Right lobe of liver (tissue), 6 donors: ENCODE results near the gene DHRSX. TPM values are rescaled to one million over a fixed set of nuclear protein-coding genes. Genes with fewer than 3 reads are reported as not detected.

Experiments used
- ATAC-seq, 4 donors: fragments of 200-7000 bp; cut with Tn5 transposase; one replicate each; pipeline ENCODE4 v1.9.1; 2020; ENCODE audit warnings: mild to moderate bottlenecking in 4 of 4, moderate library complexity in 4 of 4
- DNase-seq, 3 donors: peaks; one replicate each; pipeline ENCODE4 v3.0.0-alpha.2; 2020
- H3K27ac ChIP-seq, 3 donors: fragments of 200-600 bp; one replicate each; pipeline ENCODE4 v1.8.0; 2022
- H3K27me3 ChIP-seq, 2 donors: fragments of 200-600 bp; one replicate each; pipeline ENCODE4 v1.8.0; 2022
- H3K36me3 ChIP-seq, 4 donors: fragments of 200-600 bp; sonication (generic) in 1 of 4; one replicate each; pipeline versions ENCODE4 v1.5.1 to v1.8.0; 2017 to 2022; ENCODE audit warnings: control low read depth in 1 of 4
- H3K4me1 ChIP-seq, 4 donors: fragments of 200-600 bp; sonication (generic) in 1 of 4; one replicate each; pipeline versions ENCODE4 v1.5.1 to v1.8.0; 2017 to 2022; ENCODE audit warnings: control low read depth in 1 of 4
- H3K4me3 ChIP-seq, 3 donors: fragments of 200-600 bp; one replicate each; pipeline ENCODE4 v1.8.0; 2022
- H3K9me3 ChIP-seq, 4 donors: fragments of 200-600 bp; sonication (generic) in 1 of 4; one replicate each; pipeline versions ENCODE4 v1.5.1 to v1.8.0; 2017 to 2022; ENCODE audit warnings: control low read depth in 1 of 4
- CTCF ChIP-seq, 4 donors: fragments of 200-600 bp in 3 of 4; fragments of 450-650 bp in 1 of 4; IDR thresholded peaks; one replicate each; pipeline versions ENCODE4 v1.5.1 to v1.8.0; 2016 to 2022; ENCODE audit warnings: antibody characterized with exemption in 4 of 4, mild to moderate bottlenecking in 2 of 4
- POLR2A ChIP-seq: fragments of 450-650 bp; IDR thresholded peaks from one replicate; pipeline ENCODE4 v1.6.1; 2017; ENCODE audit warnings: antibody characterized with exemption, mild to moderate bottlenecking
- WGBS: methylation state at CpG from one replicate; pipeline ENCODE4 v1.1.6; 2018; ENCODE audit warnings: low coverage, low lambda C conversion rate; ENCODE audit not compliant: insufficient coverage; ENCODE audit errors: missing lambda C conversion rate; 5-methylcytosine and 5-hydroxymethylcytosine counted together
- intact Hi-C, 2 donors: fragments of 100-400 bp; cut with DNase I; formaldehyde crosslinking; loops; one replicate each; pipeline versions ENCODE4 v1.11.2 to v1.14.1; 2022
- total RNA-seq, 6 experiments: library from RNA; depleted of rRNA in 2 of 6; stranded (reverse); fragments of >200 nt in 2 of 6; fragmentation: NEBNext Ultra II Directional in 3 of 6; extraction: Animal tissue kit (Norgen Biotek cat#: 25700) in 3 of 6; gene quantifications; one replicate each; pipeline versions ENCODE4 v1.1.0 to v1.2.4, GENCODE V29; 2016 to 2023
- donor health status: DM: no; HTN: yes; CAD: no.
- donor health status: DM: no; HTN: no; CAD: no.
- donor health status: DM: no; HTN: no; CAD: no.
- donor health status: DM: no; HTN: yes; CAD: no.
- donor health status: DM: no; HTN: yes; CAD: no.

Gene DHRSX
- total RNA-seq, 6 experiments from 2014 or later: 15.6 to 34.5 (median 29.0) TPM

DNA sequence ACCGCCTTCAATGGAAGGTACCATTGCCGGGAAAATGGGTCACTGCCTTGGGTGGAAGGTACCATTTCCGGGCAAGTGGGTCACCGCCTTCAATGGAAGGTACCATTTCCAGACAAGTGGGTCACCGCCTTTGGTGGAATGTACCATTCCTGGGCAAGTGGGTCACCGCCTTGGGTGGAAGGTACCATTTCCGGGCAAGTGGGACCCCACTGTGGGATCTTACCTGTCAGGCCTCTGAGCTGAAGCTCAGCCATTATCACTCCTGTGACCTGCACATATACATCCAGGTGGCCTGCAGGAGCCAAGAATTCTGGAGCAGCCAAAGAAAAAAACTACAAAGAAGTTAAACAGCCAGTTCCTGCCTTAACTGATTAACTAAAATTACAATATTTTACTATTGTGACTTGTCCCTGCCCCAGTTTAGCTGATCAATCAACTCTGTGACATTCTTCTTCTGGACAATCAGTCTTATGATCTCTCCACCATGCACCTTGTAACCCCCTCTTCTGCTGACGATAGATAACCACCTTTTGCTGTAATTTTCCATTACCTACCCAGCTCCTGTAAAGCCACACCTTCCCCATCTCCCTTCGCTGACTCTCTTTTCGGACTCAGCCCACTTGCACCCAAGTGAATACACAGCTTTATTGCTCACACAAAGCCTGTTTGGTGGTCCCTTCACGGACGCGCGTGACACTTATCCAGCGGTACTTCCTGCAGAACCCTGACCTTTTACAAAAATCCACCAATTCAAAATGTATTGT, 313.2 kb downstream of the DHRSX start:
- Histone ChIP-seq H3K27me3 (no peaks in the 10 kb centered on the region), H3K36me3 (no peaks in the 10 kb centered on the region), H3K4me1 (no peaks in the 10 kb centered on the region), H3K4me3 (no peak overlapping the region), H3K27ac (no peak overlapping the region), H3K9me3 (no peaks in the 10 kb centered on the region)
- ATAC-seq (no peak), DNase-seq (no peak)
- TF ChIP-seq POLR2A (no peak), CTCF (IDR thresholded peaks at IDR 0.05) (no peak)
- 94% methylated on average over 8 of the region's 15 CpGs for WGBS
- intact Hi-C loops: no loop called here

DNA sequence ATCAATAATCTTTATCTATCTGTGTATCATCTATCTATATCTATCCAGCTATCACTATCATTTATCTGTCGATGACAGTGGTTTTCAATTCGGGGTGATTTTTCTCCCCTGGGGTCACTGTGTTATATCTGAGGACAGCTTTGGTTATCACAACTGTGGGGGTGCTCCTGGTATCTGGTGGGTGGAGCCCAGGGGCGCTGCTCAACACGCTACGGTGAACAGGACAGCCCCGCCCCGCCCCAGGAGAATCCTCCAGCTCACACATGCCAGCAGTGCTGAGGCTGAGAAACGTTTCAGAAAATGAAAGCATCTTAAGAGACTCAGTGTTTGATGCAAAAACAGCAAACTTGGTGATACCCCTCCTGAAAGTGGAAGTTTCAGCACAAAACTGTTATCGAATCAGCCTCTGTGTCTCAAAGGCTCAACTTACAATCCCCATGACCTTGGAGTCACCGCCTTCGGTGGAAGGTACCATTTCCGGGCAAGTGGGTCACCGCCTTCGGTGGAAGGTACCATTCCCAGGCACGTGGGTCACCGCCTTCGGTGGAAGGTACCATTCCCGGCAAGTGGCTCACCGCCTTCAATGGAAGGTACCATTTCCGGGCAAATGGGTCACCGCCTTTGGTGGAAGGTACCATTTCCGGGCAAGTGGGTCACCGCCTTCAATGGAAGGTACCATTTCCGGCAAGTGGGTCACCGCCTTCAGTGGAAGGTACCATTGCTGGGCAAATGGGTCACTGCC, 315.3 kb downstream of the DHRSX start:
- Histone ChIP-seq H3K27ac (no peak overlapping the region), H3K9me3 (no peaks in the 10 kb centered on the region), H3K27me3 (no peaks in the 10 kb centered on the region), H3K4me1 (no peaks in the 10 kb centered on the region), H3K4me3 (no peak overlapping the region), H3K36me3 (no peaks in the 10 kb centered on the region)
- WGBS: 90% methylated on average over 12 of the region's 25 CpGs
- TF ChIP-seq CTCF (IDR thresholded peaks at IDR 0.05) (no peak), POLR2A (no peak)
- no peak for ATAC-seq
- no peak for DNase-seq
- intact Hi-C loops: no loop called here

DNA sequence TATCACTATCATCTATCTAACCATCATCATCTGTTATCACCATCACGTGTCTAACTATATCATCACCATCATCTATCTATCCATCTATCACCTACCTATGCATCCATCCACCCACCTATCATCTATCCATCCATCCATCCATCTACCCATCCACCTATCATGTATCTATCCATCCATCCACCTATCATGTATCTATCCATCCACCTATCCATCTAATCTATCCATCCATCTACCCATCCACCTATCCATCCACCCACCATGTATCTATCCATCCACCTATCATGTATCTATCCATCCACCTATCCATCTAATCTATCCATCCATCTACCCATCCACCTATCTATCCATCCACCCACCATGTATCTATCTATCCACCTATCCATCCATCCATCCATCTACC, 316.7 kb downstream of the DHRSX start:
- H3K27ac ChIP-seq: no peak overlapping the region
- TF ChIP-seq POLR2A (no peak), CTCF (IDR thresholded peaks at IDR 0.05) (no peak)
- H3K4me1 ChIP-seq: no peaks in the 10 kb centered on the region
- intact Hi-C loops: no loop called here
- no peak overlapping the region for H3K4me3 ChIP-seq
- WGBS: 75% methylated on average over 1 of the region's 1 CpG
- no peaks in the 10 kb centered on the region for H3K27me3 ChIP-seq
- H3K36me3 ChIP-seq: no peaks in the 10 kb centered on the region
- DNase-seq (no peak), ATAC-seq (no peak)
- no peaks in the 10 kb centered on the region for H3K9me3 ChIP-seq

GRCh38 chrX:2183193-2183725, 317.5 kb downstream of the DHRSX start:
- intact Hi-C loops: no loop called here
- DNase-seq: no peak
- Histone ChIP-seq H3K9me3 (no peaks in the 10 kb centered on the region), H3K4me3 (no peak overlapping the region), H3K27me3 (no peaks in the 10 kb centered on the region), H3K27ac (no peak overlapping the region), H3K4me1 (no peaks in the 10 kb centered on the region), H3K36me3 (no peaks in the 10 kb centered on the region)
- no peak for ATAC-seq
- 92% methylated on average over 4 of the region's 14 CpGs for WGBS
- TF ChIP-seq POLR2A: no peak
- TF ChIP-seq CTCF (IDR thresholded peaks at IDR 0.05): no peak
